ENCODE measurements around the gene COX4I2.
"Not testable (repeated sequence)": the region's sequence is repeated elsewhere in the genome, so short reads cannot be mapped to it uniquely, and the experiment has no call there.

Gene COX4I2

GRCh38 chr20:31661625-31662371 lies 24.1 kb downstream of the COX4I2 start:
- peak; percentile 63 for DNase-seq

DNA sequence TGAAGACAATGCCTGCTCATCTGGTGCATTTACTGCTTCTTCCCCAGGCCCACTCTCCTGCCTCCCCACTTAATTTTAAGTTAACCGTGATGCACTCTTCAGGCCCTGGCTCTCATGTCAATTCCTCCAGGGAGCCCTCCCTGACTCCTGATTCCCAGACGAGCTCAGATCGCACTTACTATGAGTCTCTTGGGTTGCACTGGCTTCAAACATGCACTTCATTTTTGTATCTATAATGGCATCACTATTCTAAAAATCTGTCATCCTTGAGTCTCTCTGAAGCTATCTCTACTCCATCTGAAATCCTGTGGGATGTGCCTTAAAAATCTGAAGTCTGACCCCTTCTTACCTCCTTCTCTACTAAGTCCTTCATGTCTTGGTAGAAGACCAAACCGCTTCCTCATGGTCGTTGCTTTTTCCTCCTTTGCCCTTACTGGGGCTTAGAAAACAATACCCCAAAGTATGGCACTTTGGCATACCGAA lies 24.7 kb downstream of the COX4I2 start:
- DNase-seq, result no peak

- DNase-seq, result no peak
These were observed 25.8 kb downstream of the COX4I2 start for GRCh38 chr20:31663524-31663837.

DNA sequence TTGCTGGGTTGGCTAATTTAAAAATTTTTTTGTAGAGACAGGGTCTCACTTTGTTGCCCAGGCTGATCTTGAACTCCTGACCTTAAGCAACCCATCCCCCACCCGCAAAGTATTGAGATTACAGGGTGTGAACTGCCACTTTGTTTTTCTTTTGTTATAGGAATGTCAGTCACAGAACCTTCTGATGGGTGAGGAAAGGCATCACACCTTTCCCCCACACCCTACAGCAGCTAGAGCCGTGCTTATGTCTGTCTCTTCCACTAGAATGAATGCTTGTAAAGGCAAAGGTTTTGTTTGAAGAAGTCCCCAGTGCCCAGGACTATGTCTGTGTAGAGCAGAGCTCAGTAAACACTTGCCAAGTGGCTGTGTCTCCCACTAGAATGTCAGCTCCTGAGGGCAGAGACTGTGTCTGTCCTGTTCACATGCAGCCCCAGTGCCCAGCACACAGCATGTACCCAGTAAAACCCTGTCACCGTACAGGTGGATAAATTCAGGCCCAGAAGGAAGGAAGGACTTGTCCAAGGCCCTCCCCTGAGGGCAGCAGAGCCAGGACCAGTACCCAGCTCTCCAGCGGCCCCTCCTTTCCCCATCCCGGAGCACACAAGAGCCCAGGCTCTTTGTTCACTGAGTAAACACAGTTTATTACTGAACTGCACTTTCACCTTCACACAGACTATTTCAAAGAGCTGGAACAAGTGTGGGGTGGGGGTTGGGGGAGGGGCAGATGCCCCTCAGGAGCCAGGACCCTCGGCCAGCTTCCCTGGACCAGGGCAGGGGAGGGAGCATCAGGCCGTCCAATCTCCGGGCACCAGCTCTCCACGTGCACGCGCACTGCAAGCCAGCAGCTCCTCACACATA lies 26.4 kb downstream of the COX4I2 start:
- no peak for DNase-seq

- DNase-seq, result no peak
These were observed 27.1 kb downstream of the COX4I2 start for GRCh38 chr20:31664696-31665354.

DNA sequence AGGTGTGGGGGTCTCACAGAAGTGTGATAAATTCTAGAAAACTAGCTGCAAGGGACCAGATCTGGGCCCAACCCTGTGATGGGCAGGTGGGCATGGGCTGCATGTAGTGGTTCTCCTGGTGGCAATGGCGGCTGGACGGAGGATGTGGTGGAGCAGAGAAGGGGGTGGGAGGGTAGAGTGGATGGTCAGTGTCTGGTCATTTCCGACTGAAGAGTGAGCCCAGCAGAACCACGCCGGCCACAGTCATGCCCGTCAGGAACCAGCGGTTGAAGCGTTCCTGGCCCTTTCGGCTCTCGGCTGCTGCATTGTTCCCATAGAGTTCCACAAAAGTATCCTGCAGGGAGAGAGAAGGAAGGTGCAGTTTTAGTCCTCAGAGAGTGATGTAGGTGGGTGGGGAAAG lies 28.0 kb downstream of the COX4I2 start:
- no peak for DNase-seq

DNA sequence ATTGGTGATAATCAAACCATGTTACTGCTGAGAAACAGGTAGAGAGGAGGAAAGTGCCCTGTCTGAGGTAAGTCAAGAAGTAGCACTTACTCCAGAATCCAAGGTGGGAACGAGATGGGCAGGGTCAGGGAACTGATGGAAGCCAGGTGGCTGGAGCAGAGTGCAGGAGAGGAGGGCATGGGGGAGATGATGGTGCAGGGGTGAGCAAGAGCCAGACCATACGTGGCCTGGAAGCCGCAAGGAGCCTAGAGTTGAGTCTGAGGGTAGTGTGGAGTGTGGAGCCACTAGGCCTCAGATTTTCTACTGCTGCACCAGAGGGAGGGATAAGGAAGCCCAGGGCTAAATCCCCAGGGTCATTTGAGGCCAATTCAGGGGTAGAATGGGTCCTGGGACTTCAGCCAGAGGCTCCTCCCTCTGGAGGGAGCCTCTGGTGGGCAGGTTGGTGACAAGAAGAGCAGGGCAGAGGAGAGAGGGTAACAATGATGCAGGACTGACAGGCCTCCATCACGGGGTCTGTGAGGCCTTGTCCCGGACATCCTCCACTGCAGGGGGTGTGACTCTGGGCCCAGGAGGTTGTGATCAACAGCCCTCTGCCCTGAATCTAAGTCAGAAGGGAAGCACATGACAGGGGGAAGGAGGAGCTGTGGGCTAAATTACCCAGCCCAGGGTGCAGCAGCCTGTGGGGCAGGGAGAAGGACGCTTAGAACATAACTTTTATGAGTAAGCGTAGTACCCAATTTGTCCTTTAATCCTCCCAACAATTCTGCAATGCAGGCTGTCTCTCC lies 28.7 kb downstream of the COX4I2 start:
- DNase-seq, result no peak

DNA sequence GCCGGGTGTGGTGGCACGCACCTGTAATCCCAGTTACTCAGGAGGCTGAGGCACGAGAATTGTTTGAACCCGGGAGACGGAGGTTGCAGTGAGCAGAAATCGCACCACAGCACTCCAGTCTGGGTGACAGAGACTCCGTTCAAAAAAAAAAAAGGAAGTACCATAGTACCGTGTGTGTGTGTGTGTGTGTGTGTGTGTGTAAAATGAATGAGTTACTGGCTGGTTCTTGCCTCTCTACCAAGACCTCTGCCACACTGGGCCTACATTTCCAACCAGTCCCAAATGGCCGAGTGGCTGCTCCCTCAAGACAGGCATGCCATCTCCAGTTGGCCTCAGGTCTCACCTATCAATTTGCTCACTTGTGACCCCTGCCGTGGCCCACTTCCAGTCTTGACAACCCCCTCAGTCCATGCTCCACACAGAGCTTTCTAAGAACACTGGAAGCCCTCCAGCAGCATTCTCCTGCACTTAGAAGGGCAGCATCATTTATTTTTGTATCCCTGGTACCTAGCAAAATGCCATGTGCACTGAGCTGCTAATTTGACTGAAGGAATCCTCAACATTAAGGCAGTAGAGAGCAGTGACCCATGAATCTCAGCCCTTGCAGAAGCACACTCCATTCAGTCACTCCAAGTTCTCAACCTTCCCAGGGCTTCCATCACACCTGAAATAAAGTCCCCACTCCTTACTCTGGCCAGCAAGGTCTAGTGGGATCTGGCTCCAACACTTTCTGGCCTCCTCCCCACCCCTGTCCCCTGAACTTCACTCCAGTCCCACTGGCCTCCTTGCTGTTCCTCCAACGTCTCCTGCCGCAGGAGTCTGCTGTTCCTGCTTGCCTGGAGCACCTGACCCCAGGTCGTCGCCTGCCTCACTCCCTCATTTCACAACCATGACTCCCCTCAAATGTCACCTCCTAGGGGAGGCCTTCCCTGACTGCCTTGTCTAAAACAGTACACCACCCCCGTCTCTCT lies 29.9 kb downstream of the COX4I2 start:
- DNase-seq, result no peak

DNA sequence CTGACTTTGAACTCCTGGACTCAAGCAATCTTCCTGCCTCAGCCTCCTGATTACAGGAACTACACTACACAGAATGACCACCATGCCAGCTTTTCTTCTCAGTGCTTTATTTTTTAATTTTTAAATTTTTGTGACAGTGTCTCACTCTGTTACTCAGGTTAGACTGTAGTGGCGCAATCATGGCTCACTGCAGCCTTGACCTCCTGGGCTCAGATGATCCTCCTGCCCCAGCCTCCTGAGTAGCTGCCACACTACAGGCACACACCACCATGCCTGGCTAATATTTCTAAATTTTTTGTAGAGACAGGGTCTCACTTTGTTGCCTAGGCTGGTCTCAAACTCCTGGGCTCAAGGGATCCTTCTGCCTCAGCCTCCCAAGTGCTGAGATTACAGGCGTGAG lies 31.2 kb downstream of the COX4I2 start:
- not testable (repeated sequence) for DNase-seq

- DNase-seq, result no peak
These were observed 32.2 kb downstream of the COX4I2 start for GRCh38 chr20:31669876-31670275.

DNA sequence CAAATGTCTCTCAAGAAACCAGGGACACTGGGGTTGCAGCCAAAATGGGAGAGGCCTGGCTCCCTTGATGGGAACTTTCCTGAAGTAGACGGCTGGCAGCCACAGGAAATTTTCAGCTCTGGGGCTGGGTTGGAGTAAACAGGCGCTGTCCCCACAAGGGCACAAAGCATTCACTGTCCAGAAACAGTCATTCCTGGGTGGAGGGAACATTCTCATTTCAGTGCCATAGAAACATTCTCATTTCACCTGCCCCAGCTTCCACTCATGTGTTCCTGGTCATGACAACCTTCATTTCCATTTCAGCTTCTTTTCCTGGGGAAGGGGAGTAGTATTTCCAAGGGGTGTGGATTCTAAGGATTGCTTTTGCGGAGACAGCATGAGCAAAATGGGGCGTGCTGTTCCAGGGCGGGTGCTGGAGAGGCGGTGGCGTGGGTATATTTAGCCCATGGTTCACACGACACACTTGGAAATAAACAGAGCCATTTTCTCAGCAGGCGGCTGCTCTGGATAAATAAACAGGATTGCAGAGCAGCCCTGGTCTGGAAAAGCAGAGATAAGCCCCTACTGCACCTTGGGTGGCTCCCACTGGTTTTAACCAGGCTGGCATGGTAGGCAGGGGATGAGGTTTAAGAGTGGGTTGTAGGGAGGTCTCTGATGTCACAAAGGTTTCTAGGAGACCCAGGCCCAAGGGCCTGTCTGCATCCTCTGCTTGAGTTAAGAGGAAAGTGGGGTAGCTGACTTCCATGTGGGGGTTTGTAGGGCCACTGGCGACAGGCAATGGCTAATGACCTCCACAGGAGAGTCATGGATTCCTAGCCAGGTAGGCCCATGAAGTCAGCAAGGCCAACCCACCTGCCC lies 32.9 kb downstream of the COX4I2 start:
- no peak for DNase-seq

DNA sequence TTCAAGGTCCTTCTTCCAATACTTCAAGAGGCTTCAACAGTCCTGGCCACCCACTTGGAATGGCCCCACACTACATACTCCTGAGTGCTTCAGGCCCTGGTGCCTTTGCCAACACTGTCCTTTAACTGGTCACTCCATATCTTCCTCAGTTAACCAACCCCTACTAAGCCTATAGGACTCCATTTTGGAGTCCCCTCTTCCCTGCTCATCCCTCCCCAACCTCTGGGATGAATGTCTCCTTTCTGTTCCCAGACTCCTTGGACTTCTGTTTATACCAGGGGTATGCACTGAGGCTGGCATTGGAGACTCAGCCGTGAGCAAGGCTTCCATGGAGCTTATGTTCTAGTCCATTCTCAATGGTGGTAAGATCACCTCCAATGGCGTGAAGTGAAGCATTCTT lies 33.6 kb downstream of the COX4I2 start:
- no peak for DNase-seq

DNA sequence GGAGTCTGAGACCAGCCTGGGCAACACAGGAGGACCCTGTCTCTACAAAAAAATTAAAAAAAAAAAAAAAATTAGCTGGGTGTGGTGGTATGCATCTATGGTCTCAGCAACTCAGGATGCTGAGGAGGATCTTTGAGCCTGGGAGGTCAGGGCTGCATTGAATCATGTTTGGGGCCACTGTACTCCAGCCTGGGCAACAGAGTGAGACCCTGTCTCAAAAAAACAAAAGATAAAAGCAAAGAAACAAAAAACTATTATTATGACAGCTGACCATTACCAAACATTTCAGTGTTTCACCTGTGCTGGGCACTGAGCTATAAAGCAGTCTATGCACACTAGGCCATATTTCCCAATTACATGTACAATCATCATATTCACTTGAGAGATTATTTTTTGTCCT lies 35.7 kb downstream of the COX4I2 start:
- no peak for DNase-seq

DNA sequence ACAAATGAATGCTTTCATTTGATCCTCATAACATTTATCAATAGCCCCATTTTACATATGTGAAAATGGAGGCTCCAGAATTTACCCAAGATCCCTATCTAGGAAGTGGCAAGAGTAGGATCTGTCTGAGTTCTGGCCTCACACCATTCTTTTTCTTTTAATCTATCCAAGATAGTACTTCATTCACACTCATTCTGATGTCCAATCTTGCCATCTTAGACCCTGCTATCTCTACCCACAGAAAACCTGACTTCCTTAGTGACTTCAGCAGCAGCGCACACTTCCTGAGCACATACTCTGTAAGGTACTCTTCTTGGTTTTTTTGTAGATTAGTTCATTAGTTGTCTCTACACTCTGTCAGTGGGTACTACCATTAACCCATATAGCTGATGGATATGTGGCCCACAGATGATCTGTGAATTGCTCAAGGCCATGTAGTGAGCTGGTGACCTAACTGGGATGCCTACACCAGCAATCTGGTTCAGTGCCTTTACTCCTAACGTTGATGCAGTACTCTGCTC lies 36.3 kb downstream of the COX4I2 start:
- DNase-seq, result no peak

DNA sequence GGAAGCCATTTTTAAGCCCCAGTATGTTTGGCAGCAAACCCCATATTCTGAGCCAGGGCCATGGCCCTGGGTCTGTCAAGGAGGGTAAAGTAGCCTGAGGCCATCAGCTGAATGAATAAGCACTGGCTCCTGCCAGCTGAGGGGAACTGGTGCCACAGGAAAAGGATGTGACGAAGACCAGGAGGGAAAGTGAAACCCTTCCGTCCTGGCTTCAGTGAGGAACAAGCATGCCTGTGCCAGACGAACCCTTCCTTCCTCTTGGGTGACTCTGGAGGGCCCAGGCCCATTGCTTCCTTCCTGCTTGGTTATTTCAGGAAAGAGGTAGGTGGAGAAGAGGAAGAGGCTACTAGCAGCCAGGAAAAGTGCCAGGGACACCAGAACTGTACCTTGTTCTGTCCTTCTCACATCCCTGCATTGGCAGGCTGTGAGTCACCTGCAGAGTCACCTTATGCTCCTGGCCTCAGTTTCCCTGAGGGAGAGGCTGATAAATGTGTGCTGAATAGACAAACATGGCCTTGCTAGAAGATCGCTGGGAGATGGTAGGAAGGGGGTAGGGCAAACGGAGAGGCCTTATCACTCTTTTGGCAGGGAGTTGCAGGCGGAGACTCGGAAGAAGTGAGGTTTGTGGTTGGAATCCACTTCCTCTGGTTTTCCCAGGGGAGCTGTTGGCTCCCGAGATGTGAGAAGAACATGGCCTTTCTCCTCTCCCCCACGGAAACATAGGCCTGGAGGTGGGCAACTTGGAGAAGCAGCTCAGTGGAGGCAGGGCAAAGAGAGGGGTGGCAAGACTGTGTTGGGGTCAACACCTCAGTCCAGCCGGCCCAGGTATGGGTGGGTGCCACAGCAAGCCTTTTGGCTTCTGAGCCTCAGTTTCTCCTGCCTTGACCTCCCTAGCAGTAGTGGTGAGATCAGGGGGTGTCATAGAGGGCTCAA lies 37.4 kb downstream of the COX4I2 start:
- DNase-seq, result peak; percentile 94

GRCh38 chr20:31675828-31676608 lies 38.3 kb downstream of the COX4I2 start:
- peak; percentile 85 for DNase-seq

DNA sequence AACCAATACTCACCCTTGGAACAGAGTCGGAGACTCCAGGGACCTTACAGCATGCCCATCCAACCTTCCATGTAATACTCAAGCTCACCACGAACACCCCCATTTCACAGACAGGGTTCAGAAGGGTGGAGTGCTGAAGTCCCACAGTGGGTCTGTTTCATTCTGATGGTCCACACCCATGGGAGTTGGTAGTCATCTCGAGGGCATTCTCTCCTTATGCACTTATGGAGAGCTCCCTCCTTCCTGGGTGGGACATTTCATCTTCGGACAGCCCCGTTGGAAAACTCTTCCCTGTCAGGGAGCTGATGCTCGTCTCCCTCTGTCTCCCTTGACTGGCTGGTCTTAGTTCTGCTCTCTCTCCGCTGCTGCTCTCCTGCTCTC lies 38.9 kb downstream of the COX4I2 start:
- DNase-seq, result no peak

- DNase-seq, result no peak
These were observed 40.0 kb downstream of the COX4I2 start for GRCh38 chr20:31677553-31678260.
